H1 (cell line): ENCODE data around the gene KCP. TPM values are rescaled to one million over a fixed set of nuclear protein-coding genes. Genes with fewer than 3 reads are reported as not detected.

Experiments used
- ATF2 ChIP-seq: IDR thresholded peaks from 2 replicates; pipeline ENCODE4 v1.6.1; 2012; ENCODE audit warnings: low read length, inconsistent platforms
- ATF3 ChIP-seq: IDR thresholded peaks from 2 replicates; pipeline ENCODE4 v1.6.1; 2011; ENCODE audit warnings: low read depth, mild to moderate bottlenecking, low read length; ENCODE audit not compliant: insufficient read depth
- GABPA ChIP-seq: IDR thresholded peaks from 2 replicates; pipeline ENCODE4 v1.6.1; 2011; ENCODE audit warnings: mild to moderate bottlenecking, low read length, moderate library complexity, borderline replicate concordance; ENCODE audit not compliant: insufficient read depth
- KDM1A ChIP-seq: fragments of 200-600, 300-600 bp; sonication (generic); IDR thresholded peaks from 2 replicates; pipeline ENCODE4 v1.7.1; 2016; ENCODE audit warnings: mild to moderate bottlenecking, low read length, borderline replicate concordance
- SRF ChIP-seq: IDR thresholded peaks from 2 replicates; pipeline ENCODE4 v1.6.1; 2011; ENCODE audit warnings: mild to moderate bottlenecking, low read depth, low read length, moderate library complexity
- SUZ12 ChIP-seq: fragments of 200-600 bp; sonication (generic); IDR thresholded peaks from 2 replicates; pipeline ENCODE4 v1.6.1; 2012; ENCODE audit warnings: mild to moderate bottlenecking, inconsistent platforms, low read length, moderate library complexity, mixed read lengths
- polyA plus RNA-seq, 7 experiments: library from polyadenylated mRNA; depleted of rRNA in 3 of 7; stranded (reverse) in 5 of 7; unstranded in 2 of 7; fragments of >200 nt in 5 of 7; fragments of 200-250 nt in 2 of 7; gene quantifications; 1 replicate in 5 of 7; 2 replicates in 1 of 7; 4 replicates in 1 of 7; pipeline versions ENCODE4 v1.2.1 to v1.2.3, GENCODE V29; 2011 to 2013; ENCODE audit warnings: missing spikeins in 2 of 7, mixed read lengths in 2 of 7
- total RNA-seq: library from RNA; stranded (reverse); fragmentation: NEBNext Ultra II Directional; extraction: Animal tissue kit (Norgen Biotek cat#: 25700); gene quantifications from 2 replicates; pipeline ENCODE4 v1.2.1, GENCODE V29; 2021
- TF ChIP-seq, protein P1 (sequence below): fragments of 300-600 bp; sonication (generic); IDR thresholded peaks from 2 replicates; pipeline ENCODE4 v1.7.1; 2012; ENCODE audit warnings: low read length, moderate library complexity, mild to moderate bottlenecking, inconsistent platforms; ENCODE audit not compliant: insufficient replicate concordance

Gene KCP
- total and polyA plus RNA-seq, 2 of the 8 experiments (the other 6 are each of a cell fraction or from before 2014, with no cell fraction given): 1.3 to 2.0 TPM

GRCh38 chr7:128836729-128837348, 73.7 kb downstream of the KCP start (continued):
- TF ChIP-seq, protein P1, sequence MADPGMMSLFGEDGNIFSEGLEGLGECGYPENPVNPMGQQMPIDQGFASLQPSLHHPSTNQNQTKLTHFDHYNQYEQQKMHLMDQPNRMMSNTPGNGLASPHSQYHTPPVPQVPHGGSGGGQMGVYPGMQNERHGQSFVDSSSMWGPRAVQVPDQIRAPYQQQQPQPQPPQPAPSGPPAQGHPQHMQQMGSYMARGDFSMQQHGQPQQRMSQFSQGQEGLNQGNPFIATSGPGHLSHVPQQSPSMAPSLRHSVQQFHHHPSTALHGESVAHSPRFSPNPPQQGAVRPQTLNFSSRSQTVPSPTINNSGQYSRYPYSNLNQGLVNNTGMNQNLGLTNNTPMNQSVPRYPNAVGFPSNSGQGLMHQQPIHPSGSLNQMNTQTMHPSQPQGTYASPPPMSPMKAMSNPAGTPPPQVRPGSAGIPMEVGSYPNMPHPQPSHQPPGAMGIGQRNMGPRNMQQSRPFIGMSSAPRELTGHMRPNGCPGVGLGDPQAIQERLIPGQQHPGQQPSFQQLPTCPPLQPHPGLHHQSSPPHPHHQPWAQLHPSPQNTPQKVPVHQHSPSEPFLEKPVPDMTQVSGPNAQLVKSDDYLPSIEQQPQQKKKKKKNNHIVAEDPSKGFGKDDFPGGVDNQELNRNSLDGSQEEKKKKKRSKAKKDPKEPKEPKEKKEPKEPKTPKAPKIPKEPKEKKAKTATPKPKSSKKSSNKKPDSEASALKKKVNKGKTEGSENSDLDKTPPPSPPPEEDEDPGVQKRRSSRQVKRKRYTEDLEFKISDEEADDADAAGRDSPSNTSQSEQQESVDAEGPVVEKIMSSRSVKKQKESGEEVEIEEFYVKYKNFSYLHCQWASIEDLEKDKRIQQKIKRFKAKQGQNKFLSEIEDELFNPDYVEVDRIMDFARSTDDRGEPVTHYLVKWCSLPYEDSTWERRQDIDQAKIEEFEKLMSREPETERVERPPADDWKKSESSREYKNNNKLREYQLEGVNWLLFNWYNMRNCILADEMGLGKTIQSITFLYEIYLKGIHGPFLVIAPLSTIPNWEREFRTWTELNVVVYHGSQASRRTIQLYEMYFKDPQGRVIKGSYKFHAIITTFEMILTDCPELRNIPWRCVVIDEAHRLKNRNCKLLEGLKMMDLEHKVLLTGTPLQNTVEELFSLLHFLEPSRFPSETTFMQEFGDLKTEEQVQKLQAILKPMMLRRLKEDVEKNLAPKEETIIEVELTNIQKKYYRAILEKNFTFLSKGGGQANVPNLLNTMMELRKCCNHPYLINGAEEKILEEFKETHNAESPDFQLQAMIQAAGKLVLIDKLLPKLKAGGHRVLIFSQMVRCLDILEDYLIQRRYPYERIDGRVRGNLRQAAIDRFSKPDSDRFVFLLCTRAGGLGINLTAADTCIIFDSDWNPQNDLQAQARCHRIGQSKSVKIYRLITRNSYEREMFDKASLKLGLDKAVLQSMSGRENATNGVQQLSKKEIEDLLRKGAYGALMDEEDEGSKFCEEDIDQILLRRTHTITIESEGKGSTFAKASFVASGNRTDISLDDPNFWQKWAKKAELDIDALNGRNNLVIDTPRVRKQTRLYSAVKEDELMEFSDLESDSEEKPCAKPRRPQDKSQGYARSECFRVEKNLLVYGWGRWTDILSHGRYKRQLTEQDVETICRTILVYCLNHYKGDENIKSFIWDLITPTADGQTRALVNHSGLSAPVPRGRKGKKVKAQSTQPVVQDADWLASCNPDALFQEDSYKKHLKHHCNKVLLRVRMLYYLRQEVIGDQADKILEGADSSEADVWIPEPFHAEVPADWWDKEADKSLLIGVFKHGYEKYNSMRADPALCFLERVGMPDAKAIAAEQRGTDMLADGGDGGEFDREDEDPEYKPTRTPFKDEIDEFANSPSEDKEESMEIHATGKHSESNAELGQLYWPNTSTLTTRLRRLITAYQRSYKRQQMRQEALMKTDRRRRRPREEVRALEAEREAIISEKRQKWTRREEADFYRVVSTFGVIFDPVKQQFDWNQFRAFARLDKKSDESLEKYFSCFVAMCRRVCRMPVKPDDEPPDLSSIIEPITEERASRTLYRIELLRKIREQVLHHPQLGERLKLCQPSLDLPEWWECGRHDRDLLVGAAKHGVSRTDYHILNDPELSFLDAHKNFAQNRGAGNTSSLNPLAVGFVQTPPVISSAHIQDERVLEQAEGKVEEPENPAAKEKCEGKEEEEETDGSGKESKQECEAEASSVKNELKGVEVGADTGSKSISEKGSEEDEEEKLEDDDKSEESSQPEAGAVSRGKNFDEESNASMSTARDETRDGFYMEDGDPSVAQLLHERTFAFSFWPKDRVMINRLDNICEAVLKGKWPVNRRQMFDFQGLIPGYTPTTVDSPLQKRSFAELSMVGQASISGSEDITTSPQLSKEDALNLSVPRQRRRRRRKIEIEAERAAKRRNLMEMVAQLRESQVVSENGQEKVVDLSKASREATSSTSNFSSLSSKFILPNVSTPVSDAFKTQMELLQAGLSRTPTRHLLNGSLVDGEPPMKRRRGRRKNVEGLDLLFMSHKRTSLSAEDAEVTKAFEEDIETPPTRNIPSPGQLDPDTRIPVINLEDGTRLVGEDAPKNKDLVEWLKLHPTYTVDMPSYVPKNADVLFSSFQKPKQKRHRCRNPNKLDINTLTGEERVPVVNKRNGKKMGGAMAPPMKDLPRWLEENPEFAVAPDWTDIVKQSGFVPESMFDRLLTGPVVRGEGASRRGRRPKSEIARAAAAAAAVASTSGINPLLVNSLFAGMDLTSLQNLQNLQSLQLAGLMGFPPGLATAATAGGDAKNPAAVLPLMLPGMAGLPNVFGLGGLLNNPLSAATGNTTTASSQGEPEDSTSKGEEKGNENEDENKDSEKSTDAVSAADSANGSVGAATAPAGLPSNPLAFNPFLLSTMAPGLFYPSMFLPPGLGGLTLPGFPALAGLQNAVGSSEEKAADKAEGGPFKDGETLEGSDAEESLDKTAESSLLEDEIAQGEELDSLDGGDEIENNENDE: no peak
- TF ChIP-seq SUZ12 (no peak), SRF (no peak), GABPA (no peak), ATF3 (no peak), ATF2 (no peak), KDM1A (no peak)
